HepG2 (cell line): ENCODE measurements around the gene ZNF627. TPM values are rescaled to one million over a fixed set of nuclear protein-coding genes. Genes with fewer than 3 reads are reported as not detected.

ENCODE experiments used
- CEBPB ChIP-seq: IDR thresholded peaks from 2 replicates; pipeline ENCODE4 v1.6.1; 2011; ENCODE audit warnings: low read depth, low read length, improper control_type of control experiment, borderline replicate concordance
- MIER2 ChIP-seq: IDR thresholded peaks from 2 replicates; pipeline ENCODE4 v1.6.1; 2016; ENCODE audit warnings: missing biosample characterization, missing genetic modification reagents
- NR0B2 ChIP-seq: sonication (generic); formaldehyde crosslinking; IDR thresholded peaks from 2 replicates; pipeline ENCODE4 v1.4.0; 2020; ENCODE audit warnings: mild to moderate bottlenecking, missing genetic modification reagents
- PLSCR1 ChIP-seq: sonication (generic); formaldehyde crosslinking; IDR thresholded peaks from 2 replicates; pipeline ENCODE4 v1.5.0; 2020; ENCODE audit warnings: missing genetic modification reagents, mild to moderate bottlenecking, borderline replicate concordance
- POLR2A ChIP-seq, 2 experiments: IDR thresholded peaks; 2 replicates each; pipeline ENCODE4 v1.6.1; 2011; ENCODE audit warnings: low read depth in 2 of 2, low read length in 2 of 2, mild to moderate bottlenecking in 1 of 2, moderate library complexity in 1 of 2; ENCODE audit not compliant: insufficient read depth in 1 of 2
- PRPF4 ChIP-seq: fragments of 200-400 bp; formaldehyde crosslinking; IDR thresholded peaks from 2 replicates; pipeline ENCODE4 v1.6.1; 2016; ENCODE audit warnings: low read length, low read depth; ENCODE audit not compliant: poor library complexity, severe bottlenecking
- ZFX ChIP-seq: sonication (generic); formaldehyde crosslinking; IDR thresholded peaks from 2 replicates; pipeline ENCODE4 v1.4.0; 2020; ENCODE audit warnings: mild to moderate bottlenecking, low read depth, missing genetic modification reagents, moderate library complexity
- ZNF772 ChIP-seq: sonication (generic); formaldehyde crosslinking; IDR thresholded peaks from 2 replicates; pipeline ENCODE4 v1.5.0; 2020; ENCODE audit warnings: mild to moderate bottlenecking, missing genetic modification reagents
- ZSCAN12 ChIP-seq: sonication (generic); formaldehyde crosslinking; IDR thresholded peaks from 2 replicates; pipeline ENCODE4 v1.9.0; 2021; ENCODE audit warnings: mild to moderate bottlenecking, missing genetic modification reagents
- ZSCAN22 ChIP-seq: sonication (generic); formaldehyde crosslinking; IDR thresholded peaks from 2 replicates; pipeline ENCODE4 v1.4.0; 2020; ENCODE audit warnings: mild to moderate bottlenecking, missing genetic modification reagents
- ZXDC ChIP-seq: sonication (generic); formaldehyde crosslinking; IDR thresholded peaks from 2 replicates; pipeline ENCODE4 v1.5.0; 2020; ENCODE audit warnings: mild to moderate bottlenecking, missing genetic modification reagents
- polyA plus RNA-seq, 8 experiments: library from polyadenylated mRNA; depleted of rRNA in 3 of 8; stranded (reverse) in 7 of 8; unstranded in 1 of 8; fragments of >200 nt; fragmentation: Illumina TruSeq in 4 of 8; extraction: Trizol in 4 of 8; gene quantifications; 2 replicates each; pipeline versions ENCODE4 v1.2.1 to v1.2.3, GENCODE V29; 2011 to 2016; ENCODE audit warnings: low read depth in 4 of 8, missing spikeins in 1 of 8, mixed read lengths in 1 of 8; ENCODE audit not compliant: insufficient read depth in 1 of 8
- total RNA-seq, 5 experiments: library from RNA; depleted of rRNA; stranded (reverse); fragments of >200 nt; fragmentation: Illumina TruSeq; extraction: Trizol; gene quantifications; 2 replicates each; pipeline ENCODE4 v1.2.3, GENCODE V29; 2016; ENCODE audit warnings: low read depth in 1 of 5
- TF ChIP-seq, protein P1 (sequence below): sonication (generic); formaldehyde crosslinking; IDR thresholded peaks from 2 replicates; pipeline ENCODE4 v1.9.0; 2021; ENCODE audit warnings: mild to moderate bottlenecking, missing genetic modification reagents
- TF ChIP-seq, protein P2 (sequence below): sonication (generic); formaldehyde crosslinking; IDR thresholded peaks from 2 replicates; pipeline ENCODE4 v1.4.0; 2020; ENCODE audit warnings: mild to moderate bottlenecking, missing genetic modification reagents

ZNF627 gene
- total and polyA plus RNA-seq, 2 of the 13 experiments (the other 11 are each of a cell fraction or from before 2014, with no cell fraction given): 4.2 to 12.7 TPM

DNA sequence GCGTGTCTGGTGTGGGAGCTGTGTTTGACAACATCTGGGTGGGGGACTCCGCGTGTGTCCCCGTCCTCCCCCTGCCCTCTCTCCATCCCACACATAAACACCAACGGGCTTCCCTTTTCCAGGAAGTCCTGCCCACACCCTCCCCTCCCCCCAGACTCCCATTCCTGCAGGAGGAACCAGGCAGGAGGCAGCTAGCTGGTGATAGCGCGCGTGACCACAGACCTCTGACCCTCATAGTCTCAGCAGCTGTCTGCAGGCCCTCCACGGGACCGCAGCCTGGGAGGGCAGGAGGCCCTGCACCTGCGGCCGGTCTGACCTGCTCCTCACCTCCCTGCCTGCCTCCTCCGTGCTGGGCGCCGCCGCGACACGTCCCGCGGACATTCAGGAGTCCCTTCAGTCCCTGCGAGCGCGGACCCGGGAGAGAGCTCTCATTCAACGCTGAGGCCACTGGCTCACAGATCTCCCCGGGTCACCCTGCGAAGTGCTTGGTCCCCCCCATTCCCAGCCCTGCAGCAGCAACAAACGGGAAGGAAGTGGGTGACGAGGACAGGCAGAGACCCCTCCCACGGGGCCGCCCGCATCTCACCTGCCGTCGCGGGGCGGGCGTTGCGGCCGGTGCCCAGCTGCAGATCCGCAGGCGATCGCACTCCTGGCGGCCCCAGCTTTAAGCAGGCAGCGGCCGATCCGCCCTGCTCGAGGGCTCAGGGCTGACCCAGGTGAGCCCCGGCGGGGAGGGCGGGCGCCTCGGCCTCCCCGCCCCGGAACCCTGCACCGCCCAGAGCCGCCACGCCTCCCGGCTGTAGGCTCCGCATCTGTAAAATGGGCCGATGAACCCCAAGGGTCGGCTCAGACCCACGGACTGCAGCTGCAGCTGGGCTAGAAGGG is 18.8 kb upstream of the ZNF627 start (continued):
- TF ChIP-seq, protein P1, sequence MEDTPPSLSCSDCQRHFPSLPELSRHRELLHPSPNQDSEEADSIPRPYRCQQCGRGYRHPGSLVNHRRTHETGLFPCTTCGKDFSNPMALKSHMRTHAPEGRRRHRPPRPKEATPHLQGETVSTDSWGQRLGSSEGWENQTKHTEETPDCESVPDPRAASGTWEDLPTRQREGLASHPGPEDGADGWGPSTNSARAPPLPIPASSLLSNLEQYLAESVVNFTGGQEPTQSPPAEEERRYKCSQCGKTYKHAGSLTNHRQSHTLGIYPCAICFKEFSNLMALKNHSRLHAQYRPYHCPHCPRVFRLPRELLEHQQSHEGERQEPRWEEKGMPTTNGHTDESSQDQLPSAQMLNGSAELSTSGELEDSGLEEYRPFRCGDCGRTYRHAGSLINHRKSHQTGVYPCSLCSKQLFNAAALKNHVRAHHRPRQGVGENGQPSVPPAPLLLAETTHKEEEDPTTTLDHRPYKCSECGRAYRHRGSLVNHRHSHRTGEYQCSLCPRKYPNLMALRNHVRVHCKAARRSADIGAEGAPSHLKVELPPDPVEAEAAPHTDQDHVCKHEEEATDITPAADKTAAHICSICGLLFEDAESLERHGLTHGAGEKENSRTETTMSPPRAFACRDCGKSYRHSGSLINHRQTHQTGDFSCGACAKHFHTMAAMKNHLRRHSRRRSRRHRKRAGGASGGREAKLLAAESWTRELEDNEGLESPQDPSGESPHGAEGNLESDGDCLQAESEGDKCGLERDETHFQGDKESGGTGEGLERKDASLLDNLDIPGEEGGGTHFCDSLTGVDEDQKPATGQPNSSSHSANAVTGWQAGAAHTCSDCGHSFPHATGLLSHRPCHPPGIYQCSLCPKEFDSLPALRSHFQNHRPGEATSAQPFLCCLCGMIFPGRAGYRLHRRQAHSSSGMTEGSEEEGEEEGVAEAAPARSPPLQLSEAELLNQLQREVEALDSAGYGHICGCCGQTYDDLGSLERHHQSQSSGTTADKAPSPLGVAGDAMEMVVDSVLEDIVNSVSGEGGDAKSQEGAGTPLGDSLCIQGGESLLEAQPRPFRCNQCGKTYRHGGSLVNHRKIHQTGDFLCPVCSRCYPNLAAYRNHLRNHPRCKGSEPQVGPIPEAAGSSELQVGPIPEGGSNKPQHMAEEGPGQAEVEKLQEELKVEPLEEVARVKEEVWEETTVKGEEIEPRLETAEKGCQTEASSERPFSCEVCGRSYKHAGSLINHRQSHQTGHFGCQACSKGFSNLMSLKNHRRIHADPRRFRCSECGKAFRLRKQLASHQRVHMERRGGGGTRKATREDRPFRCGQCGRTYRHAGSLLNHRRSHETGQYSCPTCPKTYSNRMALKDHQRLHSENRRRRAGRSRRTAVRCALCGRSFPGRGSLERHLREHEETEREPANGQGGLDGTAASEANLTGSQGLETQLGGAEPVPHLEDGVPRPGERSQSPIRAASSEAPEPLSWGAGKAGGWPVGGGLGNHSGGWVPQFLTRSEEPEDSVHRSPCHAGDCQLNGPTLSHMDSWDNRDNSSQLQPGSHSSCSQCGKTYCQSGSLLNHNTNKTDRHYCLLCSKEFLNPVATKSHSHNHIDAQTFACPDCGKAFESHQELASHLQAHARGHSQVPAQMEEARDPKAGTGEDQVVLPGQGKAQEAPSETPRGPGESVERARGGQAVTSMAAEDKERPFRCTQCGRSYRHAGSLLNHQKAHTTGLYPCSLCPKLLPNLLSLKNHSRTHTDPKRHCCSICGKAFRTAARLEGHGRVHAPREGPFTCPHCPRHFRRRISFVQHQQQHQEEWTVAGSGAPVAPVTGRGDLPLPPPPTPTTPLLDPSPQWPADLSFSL (CRISPR knock-in tag): peak; percentile 66; the same call in 1 of the 2 replicates
- TF ChIP-seq ZSCAN12 (CRISPR knock-in tag) (no peak), ZNF772 (CRISPR knock-in tag) (no peak), ZSCAN22 (no peak), PRPF4 (no peak), ZXDC (CRISPR knock-in tag) (no peak), CEBPB (no peak), PLSCR1 (CRISPR knock-in tag) (no peak), MIER2 (no peak), ZFX (CRISPR knock-in tag) (peak; percentile 35; the same call in 1 of the 2 replicates), NR0B2 (CRISPR knock-in tag) (no peak), POLR2A (IDR thresholded peaks at IDR 0.05; ENCODE audit: insufficient read depth in 1 of 2, low read depth in 2 of 2, low read length in 2 of 2) (no peak)
- TF ChIP-seq, protein P2, sequence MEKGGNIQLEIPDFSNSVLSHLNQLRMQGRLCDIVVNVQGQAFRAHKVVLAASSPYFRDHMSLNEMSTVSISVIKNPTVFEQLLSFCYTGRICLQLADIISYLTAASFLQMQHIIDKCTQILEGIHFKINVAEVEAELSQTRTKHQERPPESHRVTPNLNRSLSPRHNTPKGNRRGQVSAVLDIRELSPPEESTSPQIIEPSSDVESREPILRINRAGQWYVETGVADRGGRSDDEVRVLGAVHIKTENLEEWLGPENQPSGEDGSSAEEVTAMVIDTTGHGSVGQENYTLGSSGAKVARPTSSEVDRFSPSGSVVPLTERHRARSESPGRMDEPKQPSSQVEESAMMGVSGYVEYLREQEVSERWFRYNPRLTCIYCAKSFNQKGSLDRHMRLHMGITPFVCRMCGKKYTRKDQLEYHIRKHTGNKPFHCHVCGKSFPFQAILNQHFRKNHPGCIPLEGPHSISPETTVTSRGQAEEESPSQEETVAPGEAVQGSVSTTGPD: no peak
